Lower leg skin (tissue), 4 donors: ENCODE results near the gene OR52K2. TPM values are rescaled to one million over a fixed set of nuclear protein-coding genes. Genes with fewer than 3 reads are reported as not detected.

Experiments
- DNase-seq, 2 donors: peaks; one replicate each; pipeline ENCODE4 v3.0.0-alpha.2; 2019; ENCODE audit warnings: low spot score in 2 of 2
- H3K4me3 ChIP-seq: fragments of 200-600 bp; sonication (generic); 2 replicates; pipeline ENCODE4 v1.5.1; 2017; ENCODE audit warnings: mild to moderate bottlenecking, low read depth; ENCODE audit not compliant: poor library complexity, severe bottlenecking
- POLR2A ChIP-seq, 2 donors: fragments of 450-650 bp; IDR thresholded peaks; one replicate each; pipeline ENCODE4 v1.6.1; 2016 to 2017; ENCODE audit warnings: antibody characterized with exemption in 2 of 2, mild to moderate bottlenecking in 1 of 2, moderate library complexity in 1 of 2
- WGBS, 2 donors: methylation state at CpG; one replicate each; pipeline ENCODE4 v1.1.5; 2018; 5-methylcytosine and 5-hydroxymethylcytosine counted together
- intact Hi-C: fragments of 100-400 bp; cut with DNase I; formaldehyde crosslinking; loops from one replicate; pipeline ENCODE4 v1.15.0; 2023; ENCODE audit warnings: low total_unique reads
- total RNA-seq, 4 donors: library from RNA; depleted of rRNA; stranded (reverse); fragments of >200 nt; gene quantifications; one replicate each; pipeline ENCODE4 v1.1.0, GENCODE V29; 2016
- TF ChIP-seq, protein P1 (sequence below), 3 donors: fragments of 450-650 bp; IDR thresholded peaks; one replicate each; pipeline ENCODE4 v1.5.1; 2016; ENCODE audit warnings: antibody characterized with exemption in 3 of 3, mild to moderate bottlenecking in 3 of 3, moderate library complexity in 2 of 3

Gene OR52K2
- total RNA-seq, 4 donors from 2014 or later, result not detected

DNA sequence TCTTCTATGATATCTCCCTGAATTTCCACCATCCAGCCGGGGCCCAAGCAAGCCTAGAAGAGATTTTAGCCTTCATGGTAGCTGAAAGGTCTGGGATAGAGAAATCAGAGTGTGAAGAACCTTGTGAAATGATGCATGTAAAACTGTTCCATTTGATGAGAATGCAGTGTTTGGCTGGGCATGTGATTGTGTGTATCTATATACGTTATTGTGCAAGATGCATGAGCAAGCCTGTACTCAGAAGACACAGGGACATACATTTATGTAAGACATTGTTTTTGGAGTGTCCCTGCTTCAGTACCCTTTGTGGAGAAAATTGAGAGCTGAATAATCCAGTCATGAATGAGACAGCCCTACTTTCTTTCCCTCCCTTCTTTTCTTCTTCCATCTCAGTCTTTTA, 15.2 kb upstream of the OR52K2 start:
- no peak overlapping the region for H3K4me3 ChIP-seq
- TF ChIP-seq POLR2A (IDR thresholded peaks at IDR 0.05), result no peak
- TF ChIP-seq, protein P1, sequence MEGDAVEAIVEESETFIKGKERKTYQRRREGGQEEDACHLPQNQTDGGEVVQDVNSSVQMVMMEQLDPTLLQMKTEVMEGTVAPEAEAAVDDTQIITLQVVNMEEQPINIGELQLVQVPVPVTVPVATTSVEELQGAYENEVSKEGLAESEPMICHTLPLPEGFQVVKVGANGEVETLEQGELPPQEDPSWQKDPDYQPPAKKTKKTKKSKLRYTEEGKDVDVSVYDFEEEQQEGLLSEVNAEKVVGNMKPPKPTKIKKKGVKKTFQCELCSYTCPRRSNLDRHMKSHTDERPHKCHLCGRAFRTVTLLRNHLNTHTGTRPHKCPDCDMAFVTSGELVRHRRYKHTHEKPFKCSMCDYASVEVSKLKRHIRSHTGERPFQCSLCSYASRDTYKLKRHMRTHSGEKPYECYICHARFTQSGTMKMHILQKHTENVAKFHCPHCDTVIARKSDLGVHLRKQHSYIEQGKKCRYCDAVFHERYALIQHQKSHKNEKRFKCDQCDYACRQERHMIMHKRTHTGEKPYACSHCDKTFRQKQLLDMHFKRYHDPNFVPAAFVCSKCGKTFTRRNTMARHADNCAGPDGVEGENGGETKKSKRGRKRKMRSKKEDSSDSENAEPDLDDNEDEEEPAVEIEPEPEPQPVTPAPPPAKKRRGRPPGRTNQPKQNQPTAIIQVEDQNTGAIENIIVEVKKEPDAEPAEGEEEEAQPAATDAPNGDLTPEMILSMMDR (IDR thresholded peaks at IDR 0.05), result no peak
- 67 to 69% methylated on average over 2 of the region's 2 CpGs for WGBS, 2 donors
- no peak for DNase-seq
- intact Hi-C loops, result no loop called here

DNA sequence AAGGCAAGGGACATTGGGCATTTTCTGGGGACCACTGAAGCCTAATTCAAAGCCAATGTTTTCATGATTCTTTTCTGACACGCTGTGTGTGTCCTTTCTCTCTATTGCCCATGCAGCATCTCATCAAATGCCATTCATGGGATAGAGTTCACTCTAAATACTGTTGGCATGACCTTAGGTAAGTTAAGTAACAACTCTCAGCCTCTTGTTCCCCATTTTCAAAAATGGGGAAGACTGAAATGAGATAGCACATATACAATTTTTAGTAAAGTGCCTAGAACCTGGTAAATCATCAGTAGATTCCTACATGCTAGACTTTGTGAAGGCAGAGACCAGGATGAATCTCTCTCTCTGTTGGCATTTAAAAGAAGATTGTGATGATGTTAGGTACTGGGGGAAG, 12.7 kb upstream of the OR52K2 start:
- TF ChIP-seq POLR2A (IDR thresholded peaks at IDR 0.05), result no peak
- TF ChIP-seq, protein P1 (IDR thresholded peaks at IDR 0.05), result no peak
- intact Hi-C loops, result no loop called here
- DNase-seq, result no peak
- WGBS, 2 donors, result 76 to 86% methylated on average over 1 of the region's 1 CpG
- no peak overlapping the region for H3K4me3 ChIP-seq

DNA sequence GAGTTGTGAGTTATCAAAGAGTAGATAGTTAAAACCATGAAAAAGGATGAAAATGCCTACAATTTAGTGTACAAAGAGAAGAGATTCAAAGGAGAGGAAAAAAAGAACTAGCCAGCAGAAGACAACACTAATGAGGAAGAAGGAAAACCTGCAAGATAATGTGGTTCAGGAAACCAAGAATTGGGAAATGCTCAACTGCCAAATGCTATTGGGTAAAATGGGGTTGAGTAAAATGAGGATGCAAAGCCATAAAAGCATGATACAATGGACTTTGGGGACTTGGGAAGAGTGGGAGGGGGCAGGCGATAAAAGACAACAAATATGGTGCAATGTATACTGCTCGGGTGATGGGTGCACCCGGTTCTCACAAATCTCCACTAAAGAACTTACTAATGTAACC, 7.6 kb upstream of the OR52K2 start:
- TF ChIP-seq, protein P1 (IDR thresholded peaks at IDR 0.05), result no peak
- TF ChIP-seq POLR2A (IDR thresholded peaks at IDR 0.05), result no peak
- no peak overlapping the region for H3K4me3 ChIP-seq
- WGBS, 2 donors, result 85% methylated on average over 3 of the region's 3 CpGs
- no peak for DNase-seq
- intact Hi-C loops, result no loop called here

DNA sequence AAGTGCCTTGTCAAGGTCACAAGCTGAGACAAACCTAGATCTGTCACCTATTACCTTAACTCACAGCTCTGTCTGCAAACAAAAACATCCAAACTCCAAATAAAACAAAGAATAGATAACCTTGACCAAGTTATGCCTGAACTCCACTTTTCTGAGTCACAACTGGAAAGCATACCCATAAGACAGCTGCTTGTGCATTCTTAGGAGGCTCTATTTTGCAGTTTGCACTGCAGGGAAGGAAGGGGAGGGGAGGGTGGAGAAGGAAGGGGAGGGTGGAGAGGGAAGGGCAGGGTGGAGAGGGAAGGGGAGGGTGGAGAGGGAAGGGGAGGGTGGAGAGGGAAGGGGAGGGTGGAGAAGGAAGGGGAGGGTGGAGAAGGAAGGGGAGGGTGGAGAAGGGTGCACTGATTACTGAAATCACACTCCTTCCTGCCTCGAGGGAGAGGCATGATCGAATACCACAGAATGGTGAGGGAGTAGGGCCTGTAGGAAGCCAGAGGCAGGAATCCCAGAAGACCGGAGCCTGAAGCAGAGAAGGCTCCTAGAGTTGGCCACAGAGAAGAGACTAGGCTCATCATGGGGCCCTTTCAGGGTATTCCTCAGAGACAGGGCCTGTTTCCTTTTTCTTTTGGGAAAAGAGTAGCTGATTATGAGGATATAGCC, 5.7 kb upstream of the OR52K2 start:
- H3K4me3 ChIP-seq, result no peak overlapping the region
- intact Hi-C loops, result no loop called here
- TF ChIP-seq, protein P1 (IDR thresholded peaks at IDR 0.05), result no peak
- no peak for TF ChIP-seq POLR2A (IDR thresholded peaks at IDR 0.05)
- no peak for DNase-seq
- 11 to 21% methylated on average over 3 of the region's 3 CpGs for WGBS, 2 donors

DNA sequence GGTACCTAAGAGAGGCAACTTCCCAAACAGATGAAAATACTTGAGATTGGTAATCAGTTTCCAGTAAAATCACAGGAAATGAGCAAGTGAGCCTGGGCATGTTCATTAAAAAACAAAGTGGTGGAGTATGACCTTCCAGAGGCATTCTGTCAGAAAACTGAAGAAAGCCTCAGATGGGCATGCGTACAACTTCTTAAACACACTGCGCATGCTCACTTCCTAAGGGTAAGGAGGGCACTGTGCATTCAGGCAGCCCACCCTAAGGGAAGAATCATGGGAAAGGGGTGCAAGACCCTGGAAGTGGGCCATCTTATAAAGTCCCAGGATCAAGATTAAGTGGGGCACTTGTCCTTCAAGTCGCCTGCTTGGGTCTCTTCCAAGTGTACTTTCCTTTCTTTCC, 4.0 kb downstream of the OR52K2 start:
- TF ChIP-seq, protein P1 (IDR thresholded peaks at IDR 0.05), result no peak
- no peak for TF ChIP-seq POLR2A (IDR thresholded peaks at IDR 0.05)
- DNase-seq, result no peak
- 65 to 93% methylated on average over 3 of the region's 3 CpGs for WGBS, 2 donors
- H3K4me3 ChIP-seq, result no peak overlapping the region
- intact Hi-C loops, result no loop called here

DNA sequence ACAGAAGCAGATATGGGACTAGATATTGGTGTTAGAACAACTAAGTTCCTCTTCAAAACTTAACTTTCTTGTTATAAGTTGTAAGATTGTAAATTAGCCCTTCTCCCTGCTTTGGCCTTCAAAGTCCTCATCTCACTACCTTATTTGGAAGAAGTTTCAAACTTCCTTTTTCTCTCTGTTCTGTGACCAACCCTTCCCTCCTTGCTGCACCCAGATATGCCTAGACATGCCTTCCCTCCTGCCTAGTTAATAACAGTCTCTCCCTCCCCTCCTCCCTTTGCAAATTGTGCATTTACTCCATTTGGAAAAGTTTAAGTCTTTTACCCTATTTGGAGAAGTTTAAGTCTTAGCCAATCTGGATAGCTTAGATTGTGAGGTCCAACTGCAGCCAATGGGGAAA, 4.9 kb downstream of the OR52K2 start:
- DNase-seq, result no peak
- TF ChIP-seq, protein P1 (IDR thresholded peaks at IDR 0.05), result no peak
- TF ChIP-seq POLR2A (IDR thresholded peaks at IDR 0.05), result no peak
- intact Hi-C loops, result no loop called here
- no peak overlapping the region for H3K4me3 ChIP-seq
